Lower leg skin (tissue), 4 donors: ENCODE measurements around the gene YPEL5. TPM values are rescaled to one million over a fixed set of nuclear protein-coding genes. Genes with fewer than 3 reads are reported as not detected.

Source experiments
- DNase-seq, 2 donors: peaks; one replicate each; pipeline ENCODE4 v3.0.0-alpha.2; 2019; ENCODE audit warnings: low spot score in 2 of 2
- H3K4me3 ChIP-seq: fragments of 200-600 bp; sonication (generic); 2 replicates; pipeline ENCODE4 v1.5.1; 2017; ENCODE audit warnings: mild to moderate bottlenecking, low read depth; ENCODE audit not compliant: poor library complexity, severe bottlenecking
- POLR2A ChIP-seq, 2 donors: fragments of 450-650 bp; IDR thresholded peaks; one replicate each; pipeline ENCODE4 v1.6.1; 2016 to 2017; ENCODE audit warnings: antibody characterized with exemption in 2 of 2, mild to moderate bottlenecking in 1 of 2, moderate library complexity in 1 of 2
- WGBS, 2 donors: methylation state at CpG; one replicate each; pipeline ENCODE4 v1.1.5; 2018; 5-methylcytosine and 5-hydroxymethylcytosine counted together
- intact Hi-C: fragments of 100-400 bp; cut with DNase I; formaldehyde crosslinking; loops from one replicate; pipeline ENCODE4 v1.15.0; 2023; ENCODE audit warnings: low total_unique reads
- total RNA-seq, 4 donors: library from RNA; depleted of rRNA; stranded (reverse); fragments of >200 nt; gene quantifications; one replicate each; pipeline ENCODE4 v1.1.0, GENCODE V29; 2016
- TF ChIP-seq, protein P1 (sequence below), 3 donors: fragments of 450-650 bp; IDR thresholded peaks; one replicate each; pipeline ENCODE4 v1.5.1; 2016; ENCODE audit warnings: antibody characterized with exemption in 3 of 3, mild to moderate bottlenecking in 3 of 3, moderate library complexity in 2 of 3

Gene YPEL5
- total RNA-seq, 4 donors from 2014 or later, result 75.3 to 108 (median 84.3) TPM

DNA sequence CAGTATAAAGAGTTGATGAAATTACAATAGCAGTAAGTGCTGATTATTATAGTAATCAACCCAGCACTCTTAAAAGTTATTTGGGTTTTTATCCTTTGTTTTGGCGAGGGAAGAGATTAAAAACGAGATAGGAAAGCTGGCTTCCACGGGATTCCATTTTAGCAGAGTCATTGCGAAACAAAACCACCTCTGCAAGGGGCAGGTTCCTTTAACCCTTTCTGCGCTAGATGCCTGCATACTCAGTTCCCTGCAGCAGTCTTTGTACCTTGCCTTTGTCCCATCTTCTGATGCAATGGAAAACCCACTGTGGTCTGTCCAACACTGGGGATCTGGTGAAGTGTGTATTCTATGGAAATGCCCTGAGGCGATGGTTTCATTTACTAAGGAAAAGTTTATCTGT lies 2.7 kb downstream of the YPEL5 start:
- no peak overlapping the region for H3K4me3 ChIP-seq
- intact Hi-C loops, result no loop called here
- no peak for DNase-seq
- 34 to 36% methylated on average over 6 of the region's 6 CpGs for WGBS, 2 donors
- TF ChIP-seq, protein P1, sequence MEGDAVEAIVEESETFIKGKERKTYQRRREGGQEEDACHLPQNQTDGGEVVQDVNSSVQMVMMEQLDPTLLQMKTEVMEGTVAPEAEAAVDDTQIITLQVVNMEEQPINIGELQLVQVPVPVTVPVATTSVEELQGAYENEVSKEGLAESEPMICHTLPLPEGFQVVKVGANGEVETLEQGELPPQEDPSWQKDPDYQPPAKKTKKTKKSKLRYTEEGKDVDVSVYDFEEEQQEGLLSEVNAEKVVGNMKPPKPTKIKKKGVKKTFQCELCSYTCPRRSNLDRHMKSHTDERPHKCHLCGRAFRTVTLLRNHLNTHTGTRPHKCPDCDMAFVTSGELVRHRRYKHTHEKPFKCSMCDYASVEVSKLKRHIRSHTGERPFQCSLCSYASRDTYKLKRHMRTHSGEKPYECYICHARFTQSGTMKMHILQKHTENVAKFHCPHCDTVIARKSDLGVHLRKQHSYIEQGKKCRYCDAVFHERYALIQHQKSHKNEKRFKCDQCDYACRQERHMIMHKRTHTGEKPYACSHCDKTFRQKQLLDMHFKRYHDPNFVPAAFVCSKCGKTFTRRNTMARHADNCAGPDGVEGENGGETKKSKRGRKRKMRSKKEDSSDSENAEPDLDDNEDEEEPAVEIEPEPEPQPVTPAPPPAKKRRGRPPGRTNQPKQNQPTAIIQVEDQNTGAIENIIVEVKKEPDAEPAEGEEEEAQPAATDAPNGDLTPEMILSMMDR (IDR thresholded peaks at IDR 0.05), result no peak
- no peak for TF ChIP-seq POLR2A (IDR thresholded peaks at IDR 0.05)

DNA sequence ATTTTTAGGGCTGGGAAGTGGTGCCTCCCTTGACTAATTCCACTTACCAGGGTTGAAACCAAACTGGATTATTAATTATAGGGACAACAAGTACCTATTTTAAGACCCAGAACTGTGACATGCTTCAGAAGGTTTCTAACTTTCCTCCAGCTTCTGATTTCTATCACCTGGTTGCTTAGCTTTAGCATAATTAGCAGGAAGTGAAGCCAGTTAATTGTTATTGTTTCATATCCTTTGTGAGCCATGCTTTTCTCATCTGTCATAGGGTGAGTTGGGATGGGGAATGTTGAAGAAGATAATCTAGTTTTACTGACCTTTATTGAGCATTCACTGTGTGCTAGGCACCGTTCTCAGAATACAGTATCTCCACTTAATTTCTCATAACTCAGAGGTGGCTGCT lies 3.2 kb downstream of the YPEL5 start:
- no peak for DNase-seq
- WGBS, 2 donors, result 50 to 52% methylated on average over 1 of the region's 1 CpG
- H3K4me3 ChIP-seq, result no peak overlapping the region
- intact Hi-C loops, result no loop called here
- TF ChIP-seq POLR2A (IDR thresholded peaks at IDR 0.05), result no peak
- TF ChIP-seq, protein P1 (IDR thresholded peaks at IDR 0.05), result no peak

DNA sequence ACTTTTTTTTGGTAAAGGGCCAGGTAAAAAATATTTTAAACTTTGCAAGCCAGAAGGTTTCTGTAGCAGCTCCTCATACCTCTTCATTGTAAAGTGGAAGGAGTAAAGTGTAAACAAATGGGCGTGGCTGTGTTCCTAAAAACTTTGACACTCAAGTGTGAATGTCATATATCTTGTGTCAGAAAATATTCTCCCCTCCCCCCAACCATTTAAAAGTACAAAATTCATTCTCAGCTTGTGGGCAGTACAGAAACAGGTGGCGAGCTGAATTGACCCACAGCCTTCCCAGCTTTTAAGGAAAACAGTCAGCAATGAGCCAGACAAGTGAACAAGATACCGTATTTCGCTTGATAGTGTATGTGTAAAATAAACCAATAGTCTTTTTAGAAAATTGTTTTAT lies 4.0 kb downstream of the YPEL5 start:
- DNase-seq, result no peak
- TF ChIP-seq, protein P1 (IDR thresholded peaks at IDR 0.05), result no peak
- TF ChIP-seq POLR2A (IDR thresholded peaks at IDR 0.05), result no peak
- 78% methylated on average over 4 of the region's 4 CpGs for WGBS, 2 donors
- no peak overlapping the region for H3K4me3 ChIP-seq
- intact Hi-C loops, result no loop called here

DNA sequence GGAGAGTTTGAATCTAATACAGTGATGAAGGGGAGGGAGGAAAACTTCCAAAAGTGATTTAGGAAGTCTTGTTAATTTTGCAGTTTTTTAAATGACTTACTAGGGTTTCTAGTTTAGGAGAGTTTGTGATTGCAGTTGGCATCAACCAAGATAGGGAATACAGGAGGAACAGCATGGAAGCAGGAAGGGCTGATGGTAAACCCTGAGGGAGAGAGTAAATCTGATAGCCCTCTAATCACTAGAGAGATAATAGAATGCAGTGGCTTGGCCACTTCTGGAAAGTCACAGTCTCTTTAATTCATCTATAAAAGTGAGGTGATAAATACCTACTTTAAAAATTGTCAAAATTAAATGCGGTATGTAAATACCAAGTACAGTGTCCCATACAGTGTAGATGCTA lies 5.6 kb downstream of the YPEL5 start:
- no peak overlapping the region for H3K4me3 ChIP-seq
- WGBS, 2 donors, result 97 to 100% methylated on average over 1 of the region's 1 CpG
- TF ChIP-seq, protein P1 (IDR thresholded peaks at IDR 0.05), result no peak
- TF ChIP-seq POLR2A (IDR thresholded peaks at IDR 0.05), result no peak
- no peak for DNase-seq
- intact Hi-C loops, result no loop called here

DNA sequence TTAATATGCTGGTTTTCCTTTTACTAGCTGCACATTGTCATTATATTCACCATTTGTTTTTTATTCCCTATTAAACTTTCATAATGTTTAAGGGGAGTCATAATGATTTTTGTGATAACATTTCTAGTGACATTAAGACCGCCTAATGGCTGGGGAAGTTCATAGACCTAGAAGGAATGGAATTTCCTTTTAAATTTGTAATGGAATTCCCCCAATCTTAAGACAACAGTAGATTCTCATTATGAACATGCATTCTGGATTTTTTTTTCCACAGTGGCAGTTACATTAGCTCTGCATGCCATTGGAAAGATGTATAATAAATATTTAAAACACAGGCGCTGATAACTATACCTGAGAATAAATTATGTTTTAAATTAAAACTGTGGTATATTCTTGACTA lies 8.4 kb downstream of the YPEL5 start:
- TF ChIP-seq POLR2A (IDR thresholded peaks at IDR 0.05), result no peak
- TF ChIP-seq, protein P1 (IDR thresholded peaks at IDR 0.05), result no peak
- DNase-seq, result no peak
- intact Hi-C loops, result no loop called here
- no peak overlapping the region for H3K4me3 ChIP-seq
- 77 to 83% methylated on average over 2 of the region's 2 CpGs for WGBS, 2 donors

DNA sequence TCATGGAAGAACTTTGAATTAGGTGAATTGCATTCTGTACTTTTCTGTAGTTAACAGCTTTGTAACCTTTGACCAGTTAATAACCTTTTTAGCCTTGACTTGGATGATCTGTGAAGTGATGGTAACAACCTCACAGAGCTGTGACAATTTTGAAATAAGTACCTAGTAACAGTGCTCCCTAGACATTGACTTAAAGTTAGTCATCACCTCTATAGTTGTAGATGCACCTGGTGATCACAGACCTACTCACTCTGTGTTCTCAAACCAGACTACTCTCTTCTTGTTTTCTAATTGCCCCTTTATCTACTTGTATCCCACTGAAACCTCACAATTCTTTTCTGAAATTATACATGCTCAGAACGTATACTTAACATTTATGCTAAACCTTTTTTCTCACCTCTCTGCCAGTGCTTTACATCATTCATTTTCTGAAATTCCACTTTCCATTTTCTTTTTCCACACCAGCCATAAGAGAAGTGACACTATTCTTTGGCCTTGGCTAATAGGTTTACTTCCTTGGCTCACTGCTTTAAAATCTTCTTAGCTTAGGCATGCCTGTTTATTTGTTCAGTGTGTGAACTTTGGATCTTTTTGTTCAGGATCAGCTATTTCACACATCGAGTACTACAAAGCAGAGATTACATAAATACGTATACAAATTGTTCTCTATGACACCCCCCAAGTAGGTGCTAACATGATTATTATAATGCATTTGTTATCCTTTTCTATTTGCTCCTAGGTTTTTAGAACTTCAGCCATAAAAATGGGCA lies 9.3 kb downstream of the YPEL5 start:
- intact Hi-C loops, result no loop called here
- H3K4me3 ChIP-seq, result no peak overlapping the region
- 71 to 78% methylated on average over 3 of the region's 3 CpGs for WGBS, 2 donors
- TF ChIP-seq, protein P1 (IDR thresholded peaks at IDR 0.05), result no peak
- no peak for TF ChIP-seq POLR2A (IDR thresholded peaks at IDR 0.05)
- no peak for DNase-seq
